Astrocyte (in vitro differentiated cells and primary cell): ENCODE measurements around the gene CORO6.

Source experiments
- CTCF ChIP-seq: IDR thresholded peaks from 2 replicates; pipeline ENCODE4 v1.5.1; 2011; ENCODE audit warnings: low read depth, mild to moderate bottlenecking, inconsistent platforms, low read length, moderate library complexity; ENCODE audit not compliant: insufficient read depth
- EZH2 ChIP-seq: IDR thresholded peaks from 2 replicates; pipeline ENCODE4 v1.6.1; 2012; ENCODE audit warnings: mild to moderate bottlenecking, low read length, inconsistent platforms; ENCODE audit not compliant: insufficient read depth

GRCh38 chr17:29650396-29650795, 27.7 kb upstream of the CORO6 start:
- no peak for TF ChIP-seq CTCF
- no peak for TF ChIP-seq EZH2
